Gastroesophageal sphincter (tissue), 3 donors: ENCODE results near the gene AP1G2.
A peak's percentile ranks its signal among the peaks of the same experiment; 100 is the strongest.

Experiments used
- CTCF ChIP-seq, 4 experiments: fragments of 200-600 bp in 2 of 4; fragments of 450-650 bp in 2 of 4; sonication (generic) in 1 of 4; IDR thresholded peaks; one replicate each; pipeline ENCODE4 v1.5.1; 2017 to 2019; ENCODE audit warnings: antibody characterized with exemption in 4 of 4, mild to moderate bottlenecking in 2 of 4, moderate library complexity in 2 of 4
- POLR2A ChIP-seq, 2 donors: fragments of 450-650 bp; IDR thresholded peaks; one replicate each; pipeline ENCODE4 v1.6.1; 2017; ENCODE audit warnings: antibody characterized with exemption in 2 of 2, mild to moderate bottlenecking in 2 of 2, moderate library complexity in 1 of 2

DNA sequence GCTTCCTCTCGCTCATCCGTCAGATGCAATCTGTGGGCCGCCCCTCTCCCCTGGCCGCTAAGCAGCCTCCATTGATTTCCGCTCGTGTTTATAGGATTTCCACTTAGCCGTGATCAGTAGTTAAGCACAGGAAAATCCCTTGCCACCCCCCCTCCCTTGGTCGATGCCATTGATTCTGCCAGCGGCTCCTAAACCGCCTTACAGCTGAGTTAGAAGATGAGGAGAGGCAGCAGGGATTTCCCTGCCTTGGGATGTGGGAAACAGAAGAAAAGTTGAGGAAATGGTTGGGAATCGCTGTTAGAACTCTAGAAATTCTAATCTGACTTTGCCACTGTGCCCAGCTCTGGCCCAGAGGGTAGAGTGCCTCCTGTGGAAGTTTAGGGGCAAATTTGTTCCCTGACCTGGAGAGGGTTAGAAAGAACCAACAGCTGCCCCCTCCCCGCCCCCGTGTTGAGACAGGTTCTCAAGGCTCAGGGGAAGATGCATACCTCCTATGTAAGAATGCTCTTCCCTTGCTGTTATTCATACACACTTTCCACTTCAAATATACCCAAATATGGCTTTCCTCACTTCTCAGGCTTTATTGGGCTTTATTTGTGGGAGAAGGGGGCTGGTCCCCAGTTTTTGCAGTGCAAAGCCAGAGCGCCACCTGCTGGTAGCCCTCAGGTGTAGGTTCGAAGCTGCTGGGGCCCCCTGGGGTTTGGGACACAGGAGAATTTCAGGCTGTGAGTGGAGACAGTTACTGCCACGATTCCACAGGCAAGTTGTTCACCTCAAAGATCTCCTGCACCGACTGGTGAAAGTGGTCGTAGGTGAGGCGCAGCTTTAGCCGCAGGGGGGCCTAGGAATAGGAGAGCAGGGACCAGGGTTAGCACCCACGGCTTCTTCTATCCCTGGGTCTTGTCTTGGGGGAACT, 8.3 kb downstream of the AP1G2 start:
- TF ChIP-seq POLR2A (IDR thresholded peaks at IDR 0.05): no peak
- peak in 3 of 4 experiments; percentile 61 to 84 (median 62) for TF ChIP-seq CTCF (IDR thresholded peaks at IDR 0.05)
